Activated T-helper 2 cell treated with anti-CD3 and anti-CD28 coated beads, Interferon-gamma antibody, Interleukin-2, Interleukin-4, amounts not matched to agents 10 μg/mL and 5 μg/mL and 100 μg/mL, durations not matched to agents 14 hours and 24 hours and 36 hours (primary cell): ENCODE results near the gene XYLT2. TPM values are rescaled to one million over a fixed set of nuclear protein-coding genes. Genes with fewer than 3 reads are reported as not detected.
"Not testable (repeated sequence)": the region's sequence is repeated elsewhere in the genome, so short reads cannot be mapped to it uniquely, and the experiment has no call there.

Source experiments
- DNase-seq: peaks from one replicate; pipeline ENCODE4 v3.0.0; 2021; ENCODE audit warnings: low spot score
- H3K27ac Mint-ChIP-seq: one replicate; pipeline ENCODE4 v1.8.0; 2021; ENCODE audit warnings: mixed read lengths
- H3K27me3 Mint-ChIP-seq: one replicate; pipeline ENCODE4 v1.8.0; 2021; ENCODE audit warnings: low read depth, mixed read lengths
- H3K36me3 Mint-ChIP-seq: one replicate; pipeline ENCODE4 v1.8.0; 2021; ENCODE audit warnings: low read depth, mixed read lengths
- H3K4me1 Mint-ChIP-seq: one replicate; pipeline ENCODE4 v1.8.0; 2021; ENCODE audit warnings: low read depth, mixed read lengths
- H3K4me3 Mint-ChIP-seq: one replicate; pipeline ENCODE4 v1.8.0; 2021; ENCODE audit warnings: low read depth, mild to moderate bottlenecking, moderate library complexity, mixed read lengths
- H3K9me3 Mint-ChIP-seq: one replicate; pipeline ENCODE4 v1.8.0; 2021; ENCODE audit warnings: mixed read lengths
- intact Hi-C: fragments of 100-400 bp; cut with micrococcal nuclease; formaldehyde crosslinking; loops from one replicate; pipeline ENCODE4 v1.15.1; 2023
- total RNA-seq: library from RNA; stranded (reverse); gene quantifications from 2 replicates; pipeline ENCODE4 v1.2.3, GENCODE V29; 2022

Gene XYLT2
- total RNA-seq, 1 donor from 2014 or later = 143 TPM

GRCh38 chr17:50397111-50397918 lies 51.4 kb downstream of the XYLT2 start, which contains the start of gene LRRC59:
Gene LRRC59, minus strand, starts transcription at chr17:50397523. Its CDS starts 206 bp downstream, at chr17:50397317.
- Mint-ChIP-seq H3K27ac (peak within 1 kb of the TSS; percentile 97), H3K9me3 (peaks cover 4% of the 10 kb centered on the region), H3K36me3 (peaks cover 42% of the 10 kb centered on the region), H3K4me1 (peaks cover 24% of the 10 kb centered on the region), H3K4me3 (peak within 1 kb of the TSS; percentile 99), H3K27me3 (no peaks in the 10 kb centered on the region)
- peak; percentile 92 for DNase-seq
- intact Hi-C loops = loop anchor here (1.0 to 2.0 kb wide), 3 partner anchors 17 to 197 kb away; partner anchors contain the start of gene ACSF2

GRCh38 chr17:50397919-50398285 lies 52.0 kb downstream of the XYLT2 start:
- Mint-ChIP-seq H3K4me3 (peak overlapping the region; percentile 99), H3K27ac (peak overlapping the region; percentile 71), H3K4me1 (peaks cover 24% of the 10 kb centered on the region), H3K27me3 (no peaks in the 10 kb centered on the region), H3K36me3 (peaks cover 36% of the 10 kb centered on the region), H3K9me3 (peaks cover 4% of the 10 kb centered on the region)
- DNase-seq = no peak
- intact Hi-C loops = loop anchor here (1.0 to 2.0 kb wide), 3 partner anchors 17 to 198 kb away; partner anchors contain the start of gene ACSF2

GRCh38 chr17:50398672-50399071 lies 52.7 kb downstream of the XYLT2 start:
- H3K27ac Mint-ChIP-seq, H3K27me3 Mint-ChIP-seq, intact Hi-C loops, H3K9me3 Mint-ChIP-seq, DNase-seq, H3K4me3 Mint-ChIP-seq: not testable (repeated sequence)
- Mint-ChIP-seq H3K4me1 (peaks cover 24% of the 10 kb centered on the region), H3K36me3 (peaks cover 28% of the 10 kb centered on the region)

GRCh38 chr17:50399591-50399990 lies 53.7 kb downstream of the XYLT2 start:
- DNase-seq, H3K9me3 Mint-ChIP-seq, H3K4me3 Mint-ChIP-seq, H3K27ac Mint-ChIP-seq, intact Hi-C loops, H3K27me3 Mint-ChIP-seq: not testable (repeated sequence)
- Mint-ChIP-seq H3K4me1 (peaks cover 21% of the 10 kb centered on the region), H3K36me3 (peaks cover 19% of the 10 kb centered on the region)

GRCh38 chr17:50405351-50405750 lies 59.4 kb downstream of the XYLT2 start:
- peaks cover 24% of the 10 kb centered on the region for H3K27me3 Mint-ChIP-seq
- H3K36me3 Mint-ChIP-seq, H3K9me3 Mint-ChIP-seq, H3K4me3 Mint-ChIP-seq, intact Hi-C loops, H3K27ac Mint-ChIP-seq, DNase-seq, H3K4me1 Mint-ChIP-seq: not testable (repeated sequence)

- H3K36me3 Mint-ChIP-seq = no peaks in the 10 kb centered on the region
- no peak overlapping the region for H3K27ac Mint-ChIP-seq
- H3K27me3 Mint-ChIP-seq = peaks cover 25% of the 10 kb centered on the region
- H3K4me3 Mint-ChIP-seq = no peak overlapping the region
- intact Hi-C loops = no loop called here
- no peaks in the 10 kb centered on the region for H3K4me1 Mint-ChIP-seq
- no peak for DNase-seq
- H3K9me3 Mint-ChIP-seq = no peaks in the 10 kb centered on the region
These were observed 60.7 kb downstream of the XYLT2 start for GRCh38 chr17:50406578-50406977.

GRCh38 chr17:50407921-50408320 lies 62.0 kb downstream of the XYLT2 start:
- no peak overlapping the region for H3K27ac Mint-ChIP-seq
- peaks cover 34% of the 10 kb centered on the region for H3K27me3 Mint-ChIP-seq
- intact Hi-C loops = no loop called here
- H3K36me3 Mint-ChIP-seq = no peaks in the 10 kb centered on the region
- H3K4me3 Mint-ChIP-seq = no peak overlapping the region
- no peak for DNase-seq
- H3K9me3 Mint-ChIP-seq = no peaks in the 10 kb centered on the region
- no peaks in the 10 kb centered on the region for H3K4me1 Mint-ChIP-seq

Other genes with a start within 250 kb of the XYLT2 start
- gene SAMD14, start 216.0 kb upstream of the XYLT2 start, total RNA-seq = 2.0 and 2.4 TPM in 2 replicates
- 126 and 130 TPM in 2 replicates for gene PPP1R9B, start 195.4 kb upstream of the XYLT2 start, total RNA-seq
- gene SGCA, start 180.1 kb upstream of the XYLT2 start, total RNA-seq = 0.41 and 0.48 TPM in 2 replicates
- 13.9 and 15.5 TPM in 2 replicates for gene COL1A1, start 144.5 kb upstream of the XYLT2 start, total RNA-seq
- 1.5 and 1.6 TPM in 2 replicates for gene TMEM92, start 71.7 kb upstream of the XYLT2 start, total RNA-seq
- 95.2 and 95.6 TPM in 2 replicates for gene MRPL27, start 27.1 kb downstream of the XYLT2 start, total RNA-seq
- 26.8 and 28.6 TPM in 2 replicates for gene EME1, start 27.1 kb downstream of the XYLT2 start, total RNA-seq
- gene LRRC59, start 51.4 kb downstream of the XYLT2 start, total RNA-seq = 118 and 119 TPM in 2 replicates
- 23.5 and 28.2 TPM in 2 replicates for gene ACSF2, start 80.1 kb downstream of the XYLT2 start, total RNA-seq
- not detected in 2 replicates for gene CHAD, start 122.8 kb downstream of the XYLT2 start, total RNA-seq
- gene RSAD1, start 132.7 kb downstream of the XYLT2 start, total RNA-seq = 56.8 and 59.0 TPM in 2 replicates
- gene MYCBPAP, start 162.3 kb downstream of the XYLT2 start, total RNA-seq = 3.1 and 4.4 TPM in 2 replicates
- not detected in 2 replicates for gene EPN3, start 186.6 kb downstream of the XYLT2 start, total RNA-seq
- 30.5 and 31.0 TPM in 2 replicates for gene SPATA20, start 201.0 kb downstream of the XYLT2 start, total RNA-seq
- not detected in 2 replicates for gene CACNA1G, start 214.6 kb downstream of the XYLT2 start, total RNA-seq